ENCODE results near the gene HOXC12.

DNA sequence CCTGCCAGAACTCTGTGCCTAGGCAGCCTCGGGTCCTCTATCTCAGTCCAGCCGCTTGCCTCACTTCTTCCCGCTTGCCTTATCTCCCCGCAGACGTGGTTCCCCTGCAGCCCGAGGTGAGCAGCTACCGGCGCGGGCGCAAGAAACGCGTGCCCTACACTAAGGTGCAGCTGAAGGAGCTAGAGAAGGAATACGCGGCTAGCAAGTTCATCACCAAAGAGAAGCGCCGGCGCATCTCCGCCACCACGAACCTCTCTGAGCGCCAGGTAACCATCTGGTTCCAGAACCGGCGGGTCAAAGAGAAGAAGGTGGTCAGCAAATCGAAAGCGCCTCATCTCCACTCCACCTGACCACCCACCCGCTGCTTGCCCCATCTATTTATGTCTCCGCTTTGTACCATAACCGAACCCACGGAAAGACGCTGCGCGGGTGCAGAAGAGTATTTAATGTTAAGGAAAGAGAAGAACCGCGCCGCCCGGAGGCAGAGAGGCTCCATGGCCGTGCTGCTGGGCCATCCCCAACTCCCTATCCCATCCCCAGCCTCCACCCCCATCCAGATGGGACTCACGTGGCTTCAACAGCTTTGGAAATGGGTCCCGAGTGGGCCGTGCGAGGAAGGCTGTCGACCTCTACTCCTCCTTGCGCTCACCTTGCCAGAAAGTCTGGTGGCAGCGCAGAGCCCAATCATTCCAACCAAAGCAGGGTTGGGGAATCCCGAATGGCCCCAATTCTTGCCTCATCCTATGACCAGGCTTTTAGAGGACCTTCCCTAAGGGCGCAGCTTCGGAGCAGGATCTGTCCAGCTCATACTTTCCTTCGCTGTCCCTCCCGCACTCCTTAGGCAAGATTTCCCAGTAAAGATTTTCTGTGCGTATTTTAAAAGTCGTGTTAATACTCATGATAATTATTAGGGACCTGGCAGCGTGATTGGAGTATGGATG, 9.5 kb upstream of the HOXC12 start:
- TF ChIP-seq, protein P1, sequence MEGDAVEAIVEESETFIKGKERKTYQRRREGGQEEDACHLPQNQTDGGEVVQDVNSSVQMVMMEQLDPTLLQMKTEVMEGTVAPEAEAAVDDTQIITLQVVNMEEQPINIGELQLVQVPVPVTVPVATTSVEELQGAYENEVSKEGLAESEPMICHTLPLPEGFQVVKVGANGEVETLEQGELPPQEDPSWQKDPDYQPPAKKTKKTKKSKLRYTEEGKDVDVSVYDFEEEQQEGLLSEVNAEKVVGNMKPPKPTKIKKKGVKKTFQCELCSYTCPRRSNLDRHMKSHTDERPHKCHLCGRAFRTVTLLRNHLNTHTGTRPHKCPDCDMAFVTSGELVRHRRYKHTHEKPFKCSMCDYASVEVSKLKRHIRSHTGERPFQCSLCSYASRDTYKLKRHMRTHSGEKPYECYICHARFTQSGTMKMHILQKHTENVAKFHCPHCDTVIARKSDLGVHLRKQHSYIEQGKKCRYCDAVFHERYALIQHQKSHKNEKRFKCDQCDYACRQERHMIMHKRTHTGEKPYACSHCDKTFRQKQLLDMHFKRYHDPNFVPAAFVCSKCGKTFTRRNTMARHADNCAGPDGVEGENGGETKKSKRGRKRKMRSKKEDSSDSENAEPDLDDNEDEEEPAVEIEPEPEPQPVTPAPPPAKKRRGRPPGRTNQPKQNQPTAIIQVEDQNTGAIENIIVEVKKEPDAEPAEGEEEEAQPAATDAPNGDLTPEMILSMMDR (IDR thresholded peaks at IDR 0.05): no peak
- no peak for TF ChIP-seq POLR2A (IDR thresholded peaks at IDR 0.05)

Data from adrenal gland (tissue), 5 donors.